Esophagus muscularis mucosa (tissue), 3 donors: Measurements from ENCODE around the gene LBHD2.

Experiments
- CTCF ChIP-seq, 3 experiments: fragments of 200-600 bp in 2 of 3; fragments of 450-650 bp in 1 of 3; sonication (generic) in 2 of 3; IDR thresholded peaks; one replicate each; pipeline ENCODE4 v1.5.1; 2017 to 2019; ENCODE audit warnings: antibody characterized with exemption in 3 of 3, mild to moderate bottlenecking in 2 of 3, moderate library complexity in 1 of 3
- POLR2AphosphoS5 ChIP-seq, 2 donors: sonication (generic); formaldehyde crosslinking; IDR thresholded peaks; one replicate each; pipeline ENCODE4 v1.6.1; 2017; ENCODE audit warnings: antibody characterized with exemption in 2 of 2

- TF ChIP-seq CTCF (IDR thresholded peaks at IDR 0.05) (no peak), POLR2AphosphoS5 (IDR thresholded peaks at IDR 0.05) (no peak)
These were observed 40.6 kb upstream of the LBHD2 start for GRCh38 chr14:103043257-103044015.
